ENCODE measurements around the gene SPAG17. TPM values are rescaled to one million over a fixed set of nuclear protein-coding genes. Genes with fewer than 3 reads are reported as not detected.

The SPAG17 gene
- total RNA-seq, 6 experiments from 2014 or later: not detected

DNA sequence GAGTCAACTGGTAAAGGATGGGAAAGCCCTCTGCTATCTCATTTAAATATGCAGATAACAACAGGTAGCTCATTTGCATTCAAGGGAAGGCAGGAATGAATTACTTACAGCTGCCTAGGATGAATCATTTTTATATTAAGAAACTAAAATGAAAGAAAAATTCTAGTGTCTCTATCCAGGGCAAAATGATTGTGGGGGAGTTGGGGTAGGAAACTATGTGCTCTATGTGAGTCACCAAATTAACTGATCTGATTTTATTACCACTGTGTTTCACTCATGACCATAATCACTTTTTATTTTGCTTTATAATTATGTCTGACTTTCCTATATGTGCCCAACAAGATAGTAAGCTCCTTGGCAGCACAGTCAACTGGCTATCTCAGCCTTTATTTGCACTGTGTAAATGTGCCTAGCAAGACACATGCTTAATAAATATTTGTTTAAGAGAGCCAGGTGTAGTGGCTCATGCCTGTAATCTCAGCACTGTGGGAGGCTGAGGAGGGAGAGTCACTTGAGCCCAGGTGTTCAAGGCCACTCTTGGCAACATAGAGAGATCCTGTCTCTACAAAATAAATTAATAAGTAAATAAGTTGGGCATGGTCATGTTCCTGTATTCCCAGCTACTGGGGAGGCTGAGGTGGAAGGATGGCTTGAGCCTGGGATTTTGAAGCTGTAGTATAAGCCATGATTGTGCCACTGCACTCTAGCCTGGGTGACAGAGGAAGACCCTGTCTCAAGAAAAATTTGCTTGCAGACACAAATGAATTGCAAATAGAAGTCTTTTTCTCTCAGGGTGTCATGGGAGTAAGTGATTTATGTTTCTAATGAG is 84.1 kb downstream of the SPAG17 start:
- Mint-ChIP-seq H3K27me3 (ENCODE audit: insufficient read depth) (peaks cover 3% of the 10 kb centered on the region), H3K36me3 (ENCODE audit: low read depth) (no peaks in the 10 kb centered on the region), H3K4me3 (no peak overlapping the region), H3K9me3 (no peaks in the 10 kb centered on the region), H3K4me1 (ENCODE audit: low read depth) (peaks cover 11% of the 10 kb centered on the region), H3K27ac (no peak overlapping the region)
- DNase-seq: no peak
- TF ChIP-seq, protein P1, sequence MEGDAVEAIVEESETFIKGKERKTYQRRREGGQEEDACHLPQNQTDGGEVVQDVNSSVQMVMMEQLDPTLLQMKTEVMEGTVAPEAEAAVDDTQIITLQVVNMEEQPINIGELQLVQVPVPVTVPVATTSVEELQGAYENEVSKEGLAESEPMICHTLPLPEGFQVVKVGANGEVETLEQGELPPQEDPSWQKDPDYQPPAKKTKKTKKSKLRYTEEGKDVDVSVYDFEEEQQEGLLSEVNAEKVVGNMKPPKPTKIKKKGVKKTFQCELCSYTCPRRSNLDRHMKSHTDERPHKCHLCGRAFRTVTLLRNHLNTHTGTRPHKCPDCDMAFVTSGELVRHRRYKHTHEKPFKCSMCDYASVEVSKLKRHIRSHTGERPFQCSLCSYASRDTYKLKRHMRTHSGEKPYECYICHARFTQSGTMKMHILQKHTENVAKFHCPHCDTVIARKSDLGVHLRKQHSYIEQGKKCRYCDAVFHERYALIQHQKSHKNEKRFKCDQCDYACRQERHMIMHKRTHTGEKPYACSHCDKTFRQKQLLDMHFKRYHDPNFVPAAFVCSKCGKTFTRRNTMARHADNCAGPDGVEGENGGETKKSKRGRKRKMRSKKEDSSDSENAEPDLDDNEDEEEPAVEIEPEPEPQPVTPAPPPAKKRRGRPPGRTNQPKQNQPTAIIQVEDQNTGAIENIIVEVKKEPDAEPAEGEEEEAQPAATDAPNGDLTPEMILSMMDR (IDR thresholded peaks at IDR 0.05): no peak

- no peaks in the 10 kb centered on the region for H3K9me3 Mint-ChIP-seq
- TF ChIP-seq, protein P1 (IDR thresholded peaks at IDR 0.05): no peak
- H3K27ac Mint-ChIP-seq: no peak overlapping the region
- no peak overlapping the region for H3K4me3 Mint-ChIP-seq
- peaks cover 4% of the 10 kb centered on the region for H3K27me3 Mint-ChIP-seq (ENCODE audit: insufficient read depth)
- H3K4me1 Mint-ChIP-seq (ENCODE audit: low read depth): peaks cover 11% of the 10 kb centered on the region
- H3K36me3 Mint-ChIP-seq (ENCODE audit: low read depth): no peaks in the 10 kb centered on the region
- no peak for DNase-seq
These were observed 85.3 kb downstream of the SPAG17 start for GRCh38 chr1:118099686-118100085.

GRCh38 chr1:118097622-118098348 is 87.2 kb downstream of the SPAG17 start:
- H3K4me3 Mint-ChIP-seq: no peak overlapping the region
- no peaks in the 10 kb centered on the region for H3K36me3 Mint-ChIP-seq (ENCODE audit: low read depth)
- peaks cover 11% of the 10 kb centered on the region for H3K4me1 Mint-ChIP-seq (ENCODE audit: low read depth)
- H3K9me3 Mint-ChIP-seq: no peaks in the 10 kb centered on the region
- peaks cover 6% of the 10 kb centered on the region for H3K27me3 Mint-ChIP-seq (ENCODE audit: insufficient read depth)
- DNase-seq: no peak
- TF ChIP-seq, protein P1 (IDR thresholded peaks at IDR 0.05): no peak
- no peak overlapping the region for H3K27ac Mint-ChIP-seq

GRCh38 chr1:118093017-118093416 is 92.0 kb downstream of the SPAG17 start:
- Mint-ChIP-seq H3K4me3 (no peak overlapping the region), H3K27me3 (ENCODE audit: insufficient read depth) (peaks cover 11% of the 10 kb centered on the region), H3K36me3 (ENCODE audit: low read depth) (no peaks in the 10 kb centered on the region), H3K4me1 (ENCODE audit: low read depth) (no peaks in the 10 kb centered on the region), H3K27ac (no peak overlapping the region), H3K9me3 (no peaks in the 10 kb centered on the region)
- DNase-seq: no peak
- TF ChIP-seq, protein P1 (IDR thresholded peaks at IDR 0.05): no peak

DNA sequence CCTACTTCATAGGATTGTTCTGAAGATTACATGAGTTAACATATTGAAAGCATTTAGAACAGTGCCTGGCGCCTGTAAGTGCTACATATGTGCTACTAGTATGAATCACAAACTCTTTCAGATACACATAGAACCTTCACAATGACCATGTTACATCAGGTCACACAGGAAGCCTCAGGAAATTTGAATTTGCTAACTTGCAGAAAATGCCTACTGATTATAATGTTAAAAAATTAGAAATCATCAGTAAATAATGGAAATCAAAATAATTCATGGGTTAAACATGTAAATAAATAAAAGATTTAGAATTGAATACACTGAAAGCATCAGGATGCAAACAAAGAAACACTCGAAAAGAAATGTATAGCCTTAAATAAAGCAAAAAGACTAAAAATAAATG is 94.9 kb downstream of the SPAG17 start:
- H3K4me1 Mint-ChIP-seq (ENCODE audit: low read depth): no peaks in the 10 kb centered on the region
- no peaks in the 10 kb centered on the region for H3K36me3 Mint-ChIP-seq (ENCODE audit: low read depth)
- no peak overlapping the region for H3K27ac Mint-ChIP-seq
- TF ChIP-seq, protein P1 (IDR thresholded peaks at IDR 0.05): no peak
- DNase-seq: no peak
- H3K4me3 Mint-ChIP-seq: no peak overlapping the region
- H3K27me3 Mint-ChIP-seq (ENCODE audit: insufficient read depth): peaks cover 14% of the 10 kb centered on the region
- no peaks in the 10 kb centered on the region for H3K9me3 Mint-ChIP-seq
